Loucy (cell line): ENCODE results near the gene NOVA2.

Source experiments
- EZH2phosphoT487 ChIP-seq: fragments of 200-600 bp; IDR thresholded peaks from 2 replicates; pipeline ENCODE4 v1.6.1; 2018; ENCODE audit warnings: antibody characterized with exemption, mild to moderate bottlenecking, moderate library complexity, borderline replicate concordance
- TF ChIP-seq, protein P1 (sequence below): fragments of 200-600 bp; sonication (generic); conservative IDR thresholded peaks from 2 replicates; pipeline ENCODE4 v1.5.1; 2014; ENCODE audit warnings: mild to moderate bottlenecking, antibody characterized with exemption, low read length

DNA sequence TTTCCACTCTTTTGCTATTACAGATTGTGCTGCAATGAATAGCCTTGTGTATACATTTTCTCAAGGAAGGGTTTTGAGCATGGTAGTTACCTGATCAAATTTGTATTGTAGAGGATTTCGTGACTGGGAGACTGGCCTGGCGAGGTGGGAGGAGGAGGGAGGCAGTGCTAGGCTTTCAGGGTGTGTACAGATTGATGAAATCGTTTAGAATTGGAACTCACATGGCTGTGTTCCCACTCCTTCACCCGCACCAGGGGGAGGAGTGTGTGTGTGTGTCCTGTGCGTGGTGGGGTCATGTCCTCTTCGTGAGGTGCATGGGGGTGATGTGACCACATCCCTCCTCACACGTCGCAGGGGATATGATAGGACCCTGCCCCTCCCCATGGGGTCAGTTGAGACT, 40.9 kb upstream of the NOVA2 start:
- TF ChIP-seq EZH2phosphoT487: no peak
- TF ChIP-seq, protein P1, sequence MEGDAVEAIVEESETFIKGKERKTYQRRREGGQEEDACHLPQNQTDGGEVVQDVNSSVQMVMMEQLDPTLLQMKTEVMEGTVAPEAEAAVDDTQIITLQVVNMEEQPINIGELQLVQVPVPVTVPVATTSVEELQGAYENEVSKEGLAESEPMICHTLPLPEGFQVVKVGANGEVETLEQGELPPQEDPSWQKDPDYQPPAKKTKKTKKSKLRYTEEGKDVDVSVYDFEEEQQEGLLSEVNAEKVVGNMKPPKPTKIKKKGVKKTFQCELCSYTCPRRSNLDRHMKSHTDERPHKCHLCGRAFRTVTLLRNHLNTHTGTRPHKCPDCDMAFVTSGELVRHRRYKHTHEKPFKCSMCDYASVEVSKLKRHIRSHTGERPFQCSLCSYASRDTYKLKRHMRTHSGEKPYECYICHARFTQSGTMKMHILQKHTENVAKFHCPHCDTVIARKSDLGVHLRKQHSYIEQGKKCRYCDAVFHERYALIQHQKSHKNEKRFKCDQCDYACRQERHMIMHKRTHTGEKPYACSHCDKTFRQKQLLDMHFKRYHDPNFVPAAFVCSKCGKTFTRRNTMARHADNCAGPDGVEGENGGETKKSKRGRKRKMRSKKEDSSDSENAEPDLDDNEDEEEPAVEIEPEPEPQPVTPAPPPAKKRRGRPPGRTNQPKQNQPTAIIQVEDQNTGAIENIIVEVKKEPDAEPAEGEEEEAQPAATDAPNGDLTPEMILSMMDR: no peak
